Suprapubic skin (tissue), 3 donors: ENCODE results near the gene ADCY3.

Experiments
- EP300 ChIP-seq: sonication (generic); formaldehyde crosslinking; IDR thresholded peaks from one replicate; pipeline ENCODE4 v1.6.1; 2017; ENCODE audit warnings: antibody characterized with exemption
- TF ChIP-seq, protein P1 (sequence below), 2 donors: fragments of 200-600 bp in 1 of 2; fragments of 450-650 bp in 1 of 2; sonication (generic) in 1 of 2; IDR thresholded peaks; one replicate each; pipeline ENCODE4 v1.5.1; 2016 to 2019; ENCODE audit warnings: antibody characterized with exemption in 2 of 2, mild to moderate bottlenecking in 1 of 2, moderate library complexity in 1 of 2

DNA sequence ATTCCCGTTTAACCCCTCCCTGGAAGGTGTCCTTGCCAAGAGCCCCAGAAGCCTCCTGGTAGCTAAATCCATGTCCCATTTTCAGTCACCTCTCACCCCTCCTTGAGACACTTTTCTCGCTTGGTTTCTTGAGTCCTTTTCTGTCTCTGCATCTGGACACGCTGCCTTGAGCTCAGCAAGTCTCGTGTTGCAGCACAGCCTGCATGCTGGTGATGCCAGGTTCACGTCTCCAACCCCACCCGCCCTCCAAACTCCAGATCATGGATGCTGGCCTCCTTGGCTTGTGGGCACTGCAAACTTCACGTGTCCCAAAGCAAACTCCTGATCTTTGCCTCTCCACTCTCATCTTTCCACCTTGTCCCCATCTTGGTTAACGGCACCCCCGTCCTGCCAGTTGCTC, 87.5 kb downstream of the ADCY3 start:
- TF ChIP-seq, protein P1, sequence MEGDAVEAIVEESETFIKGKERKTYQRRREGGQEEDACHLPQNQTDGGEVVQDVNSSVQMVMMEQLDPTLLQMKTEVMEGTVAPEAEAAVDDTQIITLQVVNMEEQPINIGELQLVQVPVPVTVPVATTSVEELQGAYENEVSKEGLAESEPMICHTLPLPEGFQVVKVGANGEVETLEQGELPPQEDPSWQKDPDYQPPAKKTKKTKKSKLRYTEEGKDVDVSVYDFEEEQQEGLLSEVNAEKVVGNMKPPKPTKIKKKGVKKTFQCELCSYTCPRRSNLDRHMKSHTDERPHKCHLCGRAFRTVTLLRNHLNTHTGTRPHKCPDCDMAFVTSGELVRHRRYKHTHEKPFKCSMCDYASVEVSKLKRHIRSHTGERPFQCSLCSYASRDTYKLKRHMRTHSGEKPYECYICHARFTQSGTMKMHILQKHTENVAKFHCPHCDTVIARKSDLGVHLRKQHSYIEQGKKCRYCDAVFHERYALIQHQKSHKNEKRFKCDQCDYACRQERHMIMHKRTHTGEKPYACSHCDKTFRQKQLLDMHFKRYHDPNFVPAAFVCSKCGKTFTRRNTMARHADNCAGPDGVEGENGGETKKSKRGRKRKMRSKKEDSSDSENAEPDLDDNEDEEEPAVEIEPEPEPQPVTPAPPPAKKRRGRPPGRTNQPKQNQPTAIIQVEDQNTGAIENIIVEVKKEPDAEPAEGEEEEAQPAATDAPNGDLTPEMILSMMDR (IDR thresholded peaks at IDR 0.05), result no peak
- TF ChIP-seq EP300, result no peak
